GM18519 (cell line): ENCODE results near the gene RPL27.

Source experiments
- ATAC-seq: cut with Tn5 transposase; IDR thresholded peaks from one replicate; pipeline ENCODE4 v1.9.1; 2021; ENCODE audit warnings: mild to moderate bottlenecking, moderate library complexity; ENCODE audit not compliant: unreplicated experiment, low FRiP score

The RPL27 gene

GRCh38 chr17:43020030-43020621 is 21.9 kb downstream of the RPL27 start:
- ATAC-seq, result no peak

GRCh38 chr17:43020789-43021740 is 22.8 kb downstream of the RPL27 start:
- ATAC-seq, result no peak

- ATAC-seq, result no peak
Measured at GRCh38 chr17:43021741-43022512, 23.7 kb downstream of the RPL27 start, which contains the start of gene VAT1. TSS of gene VAT1 (minus strand) at chr17:43022385. CDS start at chr17:43022322, 63 bp downstream.

- no peak for ATAC-seq
Measured at GRCh38 chr17:43024407-43025289, 26.4 kb downstream of the RPL27 start, which contains the start of gene RND2. TSS of gene RND2 (plus strand) at chr17:43025231. CDS start at chr17:43025348, 117 bp downstream.

- ATAC-seq, result no peak
Measured at GRCh38 chr17:43025290-43025657, 27.1 kb downstream of the RPL27 start.

GRCh38 chr17:43025766-43026537 is 27.7 kb downstream of the RPL27 start:
- no peak for ATAC-seq

- no peak for ATAC-seq
Measured at GRCh38 chr17:43026595-43026994, 28.4 kb downstream of the RPL27 start.

- no peak for ATAC-seq
Measured at GRCh38 chr17:43027091-43028032, 29.1 kb downstream of the RPL27 start.

- no peak for ATAC-seq
Measured at GRCh38 chr17:43028221-43028861, 30.1 kb downstream of the RPL27 start.

- ATAC-seq, result no peak
Measured at GRCh38 chr17:43030137-43030767, 32.0 kb downstream of the RPL27 start.

- ATAC-seq, result no peak
Measured at GRCh38 chr17:43031666-43032065, 33.4 kb downstream of the RPL27 start.

- ATAC-seq, result no peak
Measured at GRCh38 chr17:43033948-43034881, 36.0 kb downstream of the RPL27 start.

- ATAC-seq, result no peak
Measured at GRCh38 chr17:43034894-43035293, 36.7 kb downstream of the RPL27 start.

- ATAC-seq, result no peak
Measured at GRCh38 chr17:43039646-43040045, 41.4 kb downstream of the RPL27 start.

GRCh38 chr17:43040655-43041054 is 42.4 kb downstream of the RPL27 start:
- ATAC-seq, result no peak

- ATAC-seq, result no peak
Measured at GRCh38 chr17:43042025-43042628, 43.9 kb downstream of the RPL27 start.
